Hippocampal formation (tissue), 2 donors: ENCODE data around the gene SMAD6.

ENCODE experiments used
- DNase-seq, 2 donors: peaks; one replicate each; lab custom pipeline; 2025; lab: John Stamatoyannopoulos, UW

Gene SMAD6

GRCh38 chr15:66704019-66704802, 2.2 kb downstream of the SMAD6 start:
- no peak for DNase-seq

GRCh38 chr15:66704803-66705153, 2.7 kb downstream of the SMAD6 start:
- DNase-seq, result no peak

GRCh38 chr15:66705277-66706146, 3.5 kb downstream of the SMAD6 start:
- no peak for DNase-seq

GRCh38 chr15:66706225-66706732, 4.2 kb downstream of the SMAD6 start:
- DNase-seq, result no peak

- DNase-seq, result no peak
Measured at GRCh38 chr15:66706840-66707239, 4.8 kb downstream of the SMAD6 start.

DNA sequence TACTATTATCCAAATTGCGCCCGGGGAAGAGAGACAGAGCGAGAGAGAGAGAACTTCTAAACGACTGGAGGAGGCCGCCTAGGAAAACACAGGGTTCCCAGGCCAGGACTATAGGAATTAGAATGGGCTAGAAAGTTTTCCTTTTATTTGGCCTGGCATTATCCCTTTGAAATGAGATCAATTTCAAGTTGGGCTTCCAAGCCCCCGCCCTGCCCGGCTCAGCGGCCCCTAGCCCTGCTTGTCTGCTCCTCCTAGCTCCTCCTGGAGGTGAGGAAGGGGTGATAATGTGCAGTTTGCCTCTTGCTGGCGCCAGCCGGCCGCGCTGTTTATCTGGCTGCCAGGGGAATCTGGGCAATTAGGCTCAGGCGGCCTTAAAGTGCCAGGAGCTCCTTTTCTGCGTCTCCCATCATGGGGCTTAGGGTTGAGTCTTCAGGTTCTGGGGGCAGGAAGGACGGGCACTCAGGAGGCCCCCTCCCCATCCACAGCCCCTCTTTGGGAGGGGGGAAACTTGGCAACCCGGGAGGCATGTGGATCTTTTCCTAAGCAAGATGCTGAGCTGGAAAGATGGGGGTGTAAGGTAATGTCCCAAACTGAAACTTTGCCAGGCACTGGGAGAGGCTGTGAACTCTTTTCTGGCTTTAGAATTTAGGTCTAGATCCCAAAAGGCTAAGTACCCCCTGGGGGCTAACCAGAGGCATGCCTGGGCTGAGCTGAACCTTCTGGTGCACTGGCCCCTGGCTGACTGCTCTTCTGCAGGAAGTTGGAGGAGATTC, 5.5 kb downstream of the SMAD6 start:
- no peak for DNase-seq

GRCh38 chr15:66708389-66708788, 6.4 kb downstream of the SMAD6 start:
- no peak for DNase-seq

- no peak for DNase-seq
Measured at GRCh38 chr15:66709884-66710283, 7.8 kb downstream of the SMAD6 start.

- no peak for DNase-seq
Measured at GRCh38 chr15:66711260-66711659, 9.2 kb downstream of the SMAD6 start.

GRCh38 chr15:66711862-66712261, 9.8 kb downstream of the SMAD6 start:
- no peak for DNase-seq

DNA sequence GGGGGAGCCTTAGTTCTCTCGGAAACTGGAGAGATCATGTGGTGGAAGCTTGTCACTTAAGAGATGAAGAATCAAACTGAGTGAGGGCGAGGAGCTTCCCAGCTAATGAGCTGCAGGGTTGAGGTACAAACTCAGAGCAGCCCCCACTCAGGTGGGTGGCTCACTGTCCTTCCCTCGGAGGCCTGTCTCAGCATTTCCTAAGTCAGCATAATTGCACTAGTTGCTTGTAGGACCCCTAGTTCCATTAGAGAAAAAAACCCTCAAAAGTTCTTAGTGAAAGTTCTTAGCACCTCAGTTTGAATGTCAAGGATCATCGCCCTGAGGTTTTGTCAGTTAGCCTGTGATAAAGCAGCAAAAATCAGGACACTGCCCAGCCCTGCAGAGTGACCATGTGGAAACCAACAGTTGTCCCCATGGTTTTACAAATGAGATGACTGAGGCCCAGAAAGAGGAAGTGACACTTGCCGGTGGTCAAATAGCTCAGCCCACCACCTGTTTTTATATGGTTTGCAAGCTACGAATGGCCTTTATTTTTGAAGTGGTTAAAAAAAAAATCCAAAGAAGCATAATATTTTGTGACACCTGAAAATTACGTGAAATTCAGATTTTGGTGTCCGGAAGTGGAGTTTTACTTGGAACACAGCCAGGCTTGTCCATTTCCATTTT, 11.9 kb downstream of the SMAD6 start:
- DNase-seq, result no peak

DNA sequence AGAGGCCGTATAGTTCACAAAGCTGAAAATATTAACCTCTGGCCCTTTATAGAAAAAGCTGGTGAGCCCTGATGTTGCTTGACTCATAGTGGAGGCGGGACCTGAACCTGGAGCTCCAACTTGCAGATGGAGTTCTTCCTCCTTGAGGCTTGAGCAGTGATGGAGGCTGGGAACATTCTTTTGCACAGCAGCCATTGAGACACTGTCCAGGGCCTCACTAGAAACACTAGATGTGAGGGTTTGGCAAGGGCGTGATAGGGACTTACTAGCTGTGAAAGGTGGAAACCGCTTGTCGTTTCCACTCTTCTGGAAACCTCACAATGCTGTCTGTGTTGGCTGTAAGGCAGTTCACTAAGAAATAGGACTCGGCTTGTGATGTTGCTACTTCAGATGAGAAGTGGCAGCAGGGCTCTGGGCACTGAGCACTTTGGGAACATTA, 12.5 kb downstream of the SMAD6 start:
- DNase-seq, result no peak

DNA sequence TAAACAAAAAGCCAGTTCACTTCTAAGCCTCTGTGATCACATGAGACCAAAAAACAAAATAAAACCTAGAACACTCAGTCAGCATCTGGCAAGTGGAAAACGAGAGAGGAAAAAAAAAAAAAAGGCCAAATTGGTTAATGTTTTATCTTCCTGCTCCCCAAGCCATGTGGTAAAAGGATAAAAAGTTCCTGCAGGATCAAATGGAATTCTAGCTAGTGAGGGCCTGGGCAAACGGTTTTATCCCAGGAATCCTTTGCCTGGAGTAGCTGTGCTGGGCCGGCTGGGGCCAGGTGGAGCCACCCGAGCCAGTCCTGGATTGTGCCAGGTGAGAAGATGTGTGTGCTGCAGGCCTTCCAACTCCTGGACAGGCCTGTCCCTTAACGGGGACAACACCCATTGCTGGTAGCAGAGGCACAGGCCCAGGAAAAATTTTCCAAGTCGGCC, 13.2 kb downstream of the SMAD6 start:
- no peak for DNase-seq

DNA sequence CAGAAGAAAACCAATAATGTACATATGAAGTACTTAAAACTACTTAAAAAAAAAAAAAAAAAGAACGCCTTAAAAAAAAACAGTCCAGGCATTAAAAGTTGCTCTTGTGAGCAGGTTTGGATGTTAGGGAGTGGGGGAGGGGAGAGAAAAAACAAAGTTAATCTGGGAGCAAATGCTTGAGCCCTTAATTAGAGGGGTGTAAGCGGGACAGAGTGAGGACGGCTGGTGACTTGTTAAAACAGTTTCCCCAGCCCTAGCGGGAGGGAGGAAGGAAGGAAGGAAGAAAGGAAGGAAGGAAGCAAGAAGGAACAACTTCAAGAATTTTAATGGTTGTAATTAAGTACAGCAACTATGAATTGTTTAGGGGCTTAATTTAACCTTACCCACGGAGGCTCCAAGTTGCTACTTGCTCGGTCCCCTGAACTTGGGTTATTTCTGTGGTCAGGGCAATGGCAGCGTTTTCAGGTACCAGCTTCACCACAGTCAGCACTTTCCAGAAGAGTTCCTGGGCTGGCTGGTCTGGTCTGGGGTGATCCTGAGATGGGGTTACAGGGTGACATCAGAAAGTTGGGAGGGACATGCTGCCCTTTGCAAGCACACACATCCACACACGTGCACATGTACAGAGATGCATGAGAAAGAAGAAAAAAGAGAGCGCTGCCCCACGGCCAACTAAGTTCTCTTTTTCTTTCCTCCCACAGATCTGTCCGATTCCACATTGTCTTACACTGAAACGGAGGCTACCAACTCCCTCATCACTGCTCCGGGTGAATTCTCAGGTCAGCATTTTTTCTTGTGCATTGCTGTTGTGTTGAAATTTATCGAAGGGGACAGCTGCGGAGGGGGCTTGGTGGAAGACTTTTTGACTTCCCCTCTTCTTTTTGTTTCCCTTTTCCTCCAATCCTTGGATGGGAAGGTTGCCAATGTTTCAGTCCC, 14.0 kb downstream of the SMAD6 start:
- DNase-seq, result no peak

GRCh38 chr15:66716656-66717020, 14.6 kb downstream of the SMAD6 start:
- DNase-seq, result no peak

GRCh38 chr15:66718220-66718988, 16.4 kb downstream of the SMAD6 start:
- DNase-seq, result no peak

GRCh38 chr15:66719471-66719870, 17.4 kb downstream of the SMAD6 start:
- no peak for DNase-seq

DNA sequence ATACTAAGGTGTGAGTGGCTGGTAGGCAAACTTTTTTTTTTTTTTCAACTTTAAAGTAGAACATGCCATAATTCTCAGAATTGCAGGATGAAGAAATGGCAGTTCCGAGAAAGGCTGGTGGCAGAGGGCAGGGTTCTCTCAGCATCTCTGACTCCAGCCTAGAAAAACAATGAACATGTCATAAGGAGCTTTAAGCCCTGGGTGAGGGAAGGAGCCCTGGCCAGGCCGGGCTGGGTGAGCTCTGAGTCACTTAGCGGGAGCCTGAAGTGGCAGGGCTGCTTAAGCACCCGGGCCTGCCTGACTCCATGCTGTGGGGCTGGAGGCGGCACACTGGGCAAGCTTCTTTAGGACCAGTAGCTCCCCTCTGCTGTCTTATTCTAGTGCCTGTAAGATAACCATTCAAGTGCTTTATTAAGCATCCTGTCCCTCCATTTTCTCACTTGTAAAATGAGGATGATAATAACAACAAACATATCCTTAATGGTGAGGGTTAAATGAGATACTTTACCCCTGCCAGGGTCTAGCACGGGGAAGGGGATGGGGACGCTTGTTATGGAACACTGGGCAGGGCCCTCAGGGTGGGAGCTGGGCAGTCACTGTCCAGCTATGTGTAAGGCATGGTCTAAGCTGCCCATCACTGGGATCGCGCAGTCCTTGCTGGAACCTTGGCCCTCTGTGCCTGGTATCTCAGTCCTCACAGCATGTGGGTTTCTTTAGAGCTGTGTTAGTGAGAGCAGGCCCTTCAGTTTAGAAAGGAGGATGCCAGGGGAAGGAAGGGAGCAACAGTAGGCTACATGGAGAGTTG, 18.4 kb downstream of the SMAD6 start:
- DNase-seq, result no peak

GRCh38 chr15:66721020-66721419, 19.0 kb downstream of the SMAD6 start:
- no peak for DNase-seq
